ENCODE results near the gene FREY1.

DNA sequence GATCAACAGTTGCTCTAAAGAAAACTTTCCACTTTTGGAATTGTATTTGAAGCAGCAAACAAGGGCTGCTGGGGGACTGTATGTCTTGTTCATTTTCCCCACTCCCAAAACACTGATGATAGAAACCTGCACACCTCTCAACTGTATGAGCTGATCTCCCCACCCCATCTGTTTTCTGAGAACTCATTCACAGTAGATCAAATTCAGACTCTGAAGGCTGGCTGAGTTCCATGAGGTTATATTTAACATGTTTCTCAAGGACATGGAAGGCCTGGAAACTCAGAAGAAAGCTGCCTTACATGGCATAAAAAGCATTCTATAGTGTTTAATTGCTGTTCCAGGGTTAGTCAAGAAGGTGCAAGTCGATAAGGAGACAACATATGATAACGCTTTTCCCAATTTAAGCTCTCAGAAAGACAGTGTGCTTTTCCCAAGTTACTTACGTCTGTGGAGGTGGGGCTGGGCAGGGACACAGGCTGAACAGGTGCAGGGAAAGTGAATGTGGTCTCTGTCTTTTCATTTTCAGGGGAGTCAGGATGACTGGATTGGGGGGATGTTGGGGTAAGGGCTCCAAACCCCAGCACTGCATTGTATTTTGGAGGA, 38.4 kb upstream of the FREY1 start:
- TF ChIP-seq, protein P1, sequence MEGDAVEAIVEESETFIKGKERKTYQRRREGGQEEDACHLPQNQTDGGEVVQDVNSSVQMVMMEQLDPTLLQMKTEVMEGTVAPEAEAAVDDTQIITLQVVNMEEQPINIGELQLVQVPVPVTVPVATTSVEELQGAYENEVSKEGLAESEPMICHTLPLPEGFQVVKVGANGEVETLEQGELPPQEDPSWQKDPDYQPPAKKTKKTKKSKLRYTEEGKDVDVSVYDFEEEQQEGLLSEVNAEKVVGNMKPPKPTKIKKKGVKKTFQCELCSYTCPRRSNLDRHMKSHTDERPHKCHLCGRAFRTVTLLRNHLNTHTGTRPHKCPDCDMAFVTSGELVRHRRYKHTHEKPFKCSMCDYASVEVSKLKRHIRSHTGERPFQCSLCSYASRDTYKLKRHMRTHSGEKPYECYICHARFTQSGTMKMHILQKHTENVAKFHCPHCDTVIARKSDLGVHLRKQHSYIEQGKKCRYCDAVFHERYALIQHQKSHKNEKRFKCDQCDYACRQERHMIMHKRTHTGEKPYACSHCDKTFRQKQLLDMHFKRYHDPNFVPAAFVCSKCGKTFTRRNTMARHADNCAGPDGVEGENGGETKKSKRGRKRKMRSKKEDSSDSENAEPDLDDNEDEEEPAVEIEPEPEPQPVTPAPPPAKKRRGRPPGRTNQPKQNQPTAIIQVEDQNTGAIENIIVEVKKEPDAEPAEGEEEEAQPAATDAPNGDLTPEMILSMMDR (IDR thresholded peaks at IDR 0.05) = no peak
- TF ChIP-seq SIN3A (IDR thresholded peaks at IDR 0.05; ENCODE audit: borderline replicate concordance, insufficient read depth, low read depth, low read length) = no peak
- TF ChIP-seq, protein P2, sequence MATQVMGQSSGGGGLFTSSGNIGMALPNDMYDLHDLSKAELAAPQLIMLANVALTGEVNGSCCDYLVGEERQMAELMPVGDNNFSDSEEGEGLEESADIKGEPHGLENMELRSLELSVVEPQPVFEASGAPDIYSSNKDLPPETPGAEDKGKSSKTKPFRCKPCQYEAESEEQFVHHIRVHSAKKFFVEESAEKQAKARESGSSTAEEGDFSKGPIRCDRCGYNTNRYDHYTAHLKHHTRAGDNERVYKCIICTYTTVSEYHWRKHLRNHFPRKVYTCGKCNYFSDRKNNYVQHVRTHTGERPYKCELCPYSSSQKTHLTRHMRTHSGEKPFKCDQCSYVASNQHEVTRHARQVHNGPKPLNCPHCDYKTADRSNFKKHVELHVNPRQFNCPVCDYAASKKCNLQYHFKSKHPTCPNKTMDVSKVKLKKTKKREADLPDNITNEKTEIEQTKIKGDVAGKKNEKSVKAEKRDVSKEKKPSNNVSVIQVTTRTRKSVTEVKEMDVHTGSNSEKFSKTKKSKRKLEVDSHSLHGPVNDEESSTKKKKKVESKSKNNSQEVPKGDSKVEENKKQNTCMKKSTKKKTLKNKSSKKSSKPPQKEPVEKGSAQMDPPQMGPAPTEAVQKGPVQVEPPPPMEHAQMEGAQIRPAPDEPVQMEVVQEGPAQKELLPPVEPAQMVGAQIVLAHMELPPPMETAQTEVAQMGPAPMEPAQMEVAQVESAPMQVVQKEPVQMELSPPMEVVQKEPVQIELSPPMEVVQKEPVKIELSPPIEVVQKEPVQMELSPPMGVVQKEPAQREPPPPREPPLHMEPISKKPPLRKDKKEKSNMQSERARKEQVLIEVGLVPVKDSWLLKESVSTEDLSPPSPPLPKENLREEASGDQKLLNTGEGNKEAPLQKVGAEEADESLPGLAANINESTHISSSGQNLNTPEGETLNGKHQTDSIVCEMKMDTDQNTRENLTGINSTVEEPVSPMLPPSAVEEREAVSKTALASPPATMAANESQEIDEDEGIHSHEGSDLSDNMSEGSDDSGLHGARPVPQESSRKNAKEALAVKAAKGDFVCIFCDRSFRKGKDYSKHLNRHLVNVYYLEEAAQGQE (IDR thresholded peaks at IDR 0.05; ENCODE audit: insufficient read depth in 1 of 2, low read depth in 2 of 2, low read length in 1 of 2) = no peak
